Stimulated activated naive CD8-positive, alpha-beta T cell treated with anti-CD3 and anti-CD28 coated beads, Interleukin-15, Interleukin-2, amounts not matched to agents 100 U/mL and 50 U/mL, for 24 hours (primary cell): ENCODE measurements around the gene TP73.

Experiments
- ATAC-seq: fragments of 150-1000 bp; cut with Tn5 transposase; one replicate; pipeline ENCODE4 v1.10.0; 2021
- DNase-seq: peaks from one replicate; pipeline ENCODE4 v3.0.0; 2021

Gene TP73

GRCh38 chr1:3651930-3652547 lies at the start of gene TP73:
Gene TP73, plus strand, starts transcription at chr1:3652516. Its CDS starts 29,850 bp downstream, at chr1:3682366.
- ATAC-seq = no peak
- DNase-seq = no peak

DNA sequence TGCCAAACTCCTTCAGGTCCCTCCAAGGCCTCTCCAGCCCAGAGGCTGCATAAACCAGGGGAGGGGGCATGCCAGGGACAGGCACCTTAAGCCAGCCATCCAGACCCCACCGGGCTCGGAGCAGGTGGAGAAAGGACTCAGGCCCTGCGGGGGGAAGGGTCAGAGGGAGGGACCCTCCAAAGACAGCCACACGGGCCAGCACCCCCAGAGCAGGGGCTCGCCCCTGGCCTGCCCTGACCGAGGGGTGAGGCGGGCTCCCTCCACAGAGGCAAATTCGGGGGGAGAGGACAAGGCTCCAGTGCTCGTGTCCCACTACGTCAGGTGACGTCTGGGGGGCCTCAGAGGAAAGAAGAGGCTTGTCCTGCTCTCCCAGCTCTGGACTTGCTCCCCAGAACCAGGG lies 49.2 kb upstream of the TP73 start:
- DNase-seq (no peak), ATAC-seq (no peak)

- ATAC-seq (no peak), DNase-seq (no peak)
These were observed 48.5 kb upstream of the TP73 start for GRCh38 chr1:3603571-3604467.

- DNase-seq (no peak), ATAC-seq (no peak)
These were observed 47.8 kb upstream of the TP73 start for GRCh38 chr1:3604468-3604974.

- ATAC-seq (no peak), DNase-seq (no peak)
These were observed 47.1 kb upstream of the TP73 start for GRCh38 chr1:3604997-3605823.

DNA sequence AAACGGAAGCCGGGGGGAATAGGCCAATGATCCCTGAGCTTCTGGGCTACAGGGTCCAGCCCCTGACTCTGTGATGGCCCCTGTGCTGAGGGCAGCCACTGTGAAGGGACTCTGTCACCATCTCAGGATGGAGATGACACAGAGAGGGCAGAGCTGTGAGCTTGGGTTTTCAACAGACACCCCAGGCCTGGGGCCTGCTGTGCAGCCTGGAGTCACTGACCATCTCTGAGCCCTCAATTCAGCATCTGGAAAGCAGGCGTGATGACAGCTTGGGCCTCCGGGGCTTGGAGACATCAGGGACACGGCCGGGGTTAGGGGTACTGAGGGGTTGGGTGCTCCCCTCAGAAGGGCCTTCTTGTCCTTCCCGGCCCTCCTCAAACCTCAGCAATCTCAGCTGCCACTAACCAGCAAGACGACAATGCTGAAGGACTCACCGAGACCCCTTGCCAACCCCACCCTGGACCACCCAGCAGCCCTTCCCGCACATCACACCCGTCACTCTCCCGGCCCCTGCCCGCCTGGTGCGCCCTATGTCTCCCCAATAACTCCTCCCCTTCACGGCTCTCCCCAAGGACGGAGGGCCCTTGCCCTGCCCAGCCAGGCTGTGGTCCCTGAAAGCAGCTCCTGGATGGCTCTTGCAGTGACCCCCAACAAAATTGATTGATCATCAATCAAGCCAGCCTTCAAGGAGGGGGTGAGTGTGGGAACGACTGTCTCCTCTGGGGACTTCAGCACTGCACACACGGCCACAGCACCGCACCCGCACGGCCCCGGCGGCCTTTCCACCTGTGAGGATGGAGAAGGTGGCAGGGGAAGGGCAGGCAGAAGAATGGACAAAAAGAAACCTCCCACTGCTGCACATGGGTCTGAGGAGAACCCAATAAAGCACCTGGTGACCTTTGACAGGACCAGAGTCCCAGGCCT lies 45.3 kb upstream of the TP73 start:
- DNase-seq = no peak

DNA sequence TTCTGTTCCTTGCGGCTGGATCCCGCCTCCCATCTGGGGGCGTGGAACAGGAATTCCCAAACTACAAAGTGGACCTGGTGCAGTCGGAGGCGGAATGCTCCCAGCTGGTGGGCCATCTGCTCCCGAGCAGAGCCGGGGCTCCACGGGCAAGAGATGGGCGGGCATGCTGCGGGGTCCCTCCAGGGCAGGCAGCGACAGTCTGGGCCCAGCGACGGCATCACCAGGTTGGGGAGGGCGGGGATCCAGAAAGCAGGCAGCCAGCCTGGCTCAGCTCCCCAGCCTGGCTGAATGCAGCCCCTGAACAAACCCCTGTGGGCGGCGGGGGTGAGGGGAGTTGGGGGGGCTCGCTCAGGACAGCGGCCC lies 44.6 kb upstream of the TP73 start:
- ATAC-seq (no peak), DNase-seq (no peak)

More for the DNA sequence above, 45.3 kb upstream of the TP73 start:
- no peak for ATAC-seq

- ATAC-seq = no peak
- DNase-seq = no peak
These were observed 44.2 kb upstream of the TP73 start for GRCh38 chr1:3608154-3608553.

DNA sequence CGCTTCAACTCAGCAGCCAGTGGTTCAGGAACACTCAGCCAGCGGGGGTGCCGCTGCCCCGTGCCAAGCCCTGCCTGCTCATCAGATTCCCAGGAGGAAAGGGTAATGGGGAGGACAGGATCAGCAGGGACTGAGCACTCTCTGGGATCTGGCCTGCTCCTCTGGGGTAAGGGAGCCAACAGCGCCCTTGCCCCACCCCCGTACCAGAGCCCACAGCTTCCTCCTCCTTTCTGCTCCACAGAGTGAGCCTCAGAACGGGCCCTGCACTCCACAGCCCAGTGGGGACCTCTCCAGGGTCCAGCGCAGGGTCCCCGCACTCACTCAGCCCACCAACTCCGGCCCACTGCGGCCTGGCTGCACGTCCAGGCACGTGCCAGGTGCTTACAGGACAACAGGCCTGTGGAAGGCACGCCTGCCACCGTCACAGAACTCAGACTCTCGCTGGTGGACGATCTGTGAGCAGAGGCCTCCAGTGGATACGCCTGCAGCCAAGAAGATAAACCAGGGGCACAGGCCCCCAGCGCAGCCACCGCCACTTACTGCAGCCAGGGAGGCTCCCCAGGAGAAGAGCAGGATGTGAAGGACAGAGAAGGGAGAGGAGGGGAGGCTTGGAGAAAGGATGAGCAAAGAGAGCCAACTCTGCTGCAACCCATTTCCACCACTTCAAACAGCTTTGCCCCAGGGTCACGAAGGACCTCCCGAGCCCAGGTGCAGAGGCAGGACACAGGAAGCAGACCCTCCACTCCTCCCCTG lies 43.1 kb upstream of the TP73 start:
- DNase-seq (no peak), ATAC-seq (no peak)

- no peak for DNase-seq
- no peak for ATAC-seq
These were observed 42.4 kb upstream of the TP73 start for GRCh38 chr1:3609769-3610526.

- ATAC-seq = no peak
- DNase-seq = no peak
These were observed 41.7 kb upstream of the TP73 start for GRCh38 chr1:3610527-3611169.

DNA sequence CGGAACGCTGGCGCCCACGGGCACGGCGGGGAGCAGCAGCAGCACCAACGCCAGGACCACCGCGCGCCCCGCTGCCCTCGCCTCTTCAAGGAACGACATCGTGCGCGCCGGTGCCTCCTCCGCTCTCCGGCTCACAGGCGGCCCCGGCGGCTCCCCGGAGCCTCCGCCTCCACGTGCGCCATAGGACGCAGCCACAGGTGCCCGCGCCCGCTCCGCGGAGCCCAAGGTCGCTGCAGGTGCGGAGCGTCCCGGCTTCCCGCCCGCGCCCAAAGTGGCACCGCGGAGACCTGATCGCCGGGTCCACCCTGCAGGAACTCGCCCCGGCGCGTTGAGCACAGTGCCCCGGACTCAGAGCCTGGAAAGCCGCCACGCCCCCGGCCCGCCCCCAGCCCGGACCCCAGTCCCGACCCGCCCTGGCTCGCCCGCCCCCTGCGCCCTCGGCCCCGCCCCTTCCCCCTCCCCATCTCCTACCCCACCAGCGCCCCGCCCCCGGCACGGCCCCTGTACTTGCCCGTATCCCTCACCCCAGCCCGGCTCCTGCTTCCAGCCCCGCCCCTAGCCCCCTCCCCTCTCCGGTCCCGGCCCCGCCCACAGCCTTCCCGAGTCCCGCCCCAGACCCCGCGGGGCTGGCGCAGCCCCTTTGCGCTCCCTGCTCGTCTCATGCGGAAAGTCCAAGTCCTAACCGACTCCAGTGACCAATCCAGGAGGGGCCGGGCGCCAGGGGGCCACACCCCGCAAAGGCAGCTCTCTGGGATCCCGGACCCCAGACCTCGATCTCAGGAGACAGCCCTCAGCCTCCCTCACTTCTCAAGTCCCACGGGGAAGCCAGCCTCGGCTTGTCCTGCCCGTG lies 40.9 kb upstream of the TP73 start, which contains the start of gene MEGF6:
MEGF6 (minus strand) TSS at position 339 of the 850 bp plus-strand sequence; CDS start at position 99, 240 bp downstream.
- peak; percentile 55 for ATAC-seq
- peak; percentile 73 for DNase-seq

DNA sequence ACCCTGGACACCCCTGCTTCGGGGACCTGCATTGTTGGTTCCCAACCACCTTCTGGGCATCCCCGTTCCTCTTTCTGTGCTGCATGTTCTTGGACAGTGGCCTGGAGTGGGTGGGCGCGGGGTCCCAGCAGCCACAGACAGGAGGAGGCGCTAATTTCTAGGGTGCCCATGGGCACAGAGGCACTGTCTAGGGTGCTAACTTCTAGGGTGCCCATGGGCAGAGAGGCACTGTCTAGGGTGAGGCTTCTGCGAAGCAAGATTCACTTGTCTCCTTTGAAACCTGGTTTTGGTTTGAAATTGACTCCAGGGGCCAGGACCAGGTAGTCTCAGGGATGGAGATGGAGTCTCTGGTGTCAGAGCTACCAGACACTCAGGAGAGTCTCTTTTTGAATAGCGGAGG lies 40.2 kb upstream of the TP73 start:
- no peak for ATAC-seq

DNA sequence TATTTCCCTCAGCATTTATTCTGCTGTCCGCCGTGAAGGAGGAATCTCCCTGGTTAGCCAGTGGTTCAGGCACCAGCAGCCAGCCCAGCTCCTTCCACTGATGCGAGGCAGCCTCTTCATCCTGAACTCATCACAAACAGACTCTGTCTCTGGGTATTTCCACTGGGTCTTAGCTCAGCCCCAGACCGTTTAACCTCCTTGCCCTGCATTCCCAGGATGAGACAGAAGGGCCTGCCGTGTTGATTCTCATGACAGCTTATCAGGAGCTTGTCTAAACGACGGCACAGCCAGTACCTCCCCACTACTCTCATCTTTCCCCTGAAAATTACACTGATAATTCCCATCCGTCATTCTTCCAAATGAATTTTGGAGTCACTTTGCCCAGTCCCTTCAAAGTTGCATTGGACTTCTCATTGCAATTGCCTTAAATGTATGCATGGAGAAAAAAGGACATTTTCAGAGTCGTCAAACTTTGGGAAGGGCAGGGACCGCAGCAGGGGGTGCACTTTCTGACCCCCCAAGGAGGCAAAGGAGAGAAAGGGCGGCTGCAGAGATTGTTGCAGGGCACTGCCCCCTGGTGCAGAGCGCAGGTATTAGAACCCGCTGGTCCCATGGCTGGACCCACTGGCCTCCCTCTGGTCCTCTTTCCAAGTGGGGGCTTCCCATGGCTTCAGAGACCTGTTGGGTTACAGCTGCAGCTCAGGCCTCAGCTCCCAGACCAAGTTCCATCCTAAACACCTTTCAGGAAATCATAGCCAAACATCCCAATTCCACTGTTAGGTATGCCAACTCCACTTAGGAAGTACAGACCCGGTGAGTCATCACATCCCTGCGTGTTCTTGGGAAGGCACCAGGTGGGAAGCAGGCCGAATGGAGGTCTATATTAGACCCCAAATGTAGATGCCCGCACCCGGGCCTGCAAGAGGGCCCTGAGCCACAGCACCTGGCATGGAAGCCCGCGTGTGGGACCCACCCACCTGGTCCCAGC lies 37.3 kb upstream of the TP73 start:
- ATAC-seq = no peak
- DNase-seq = no peak

More for the DNA sequence above, 40.2 kb upstream of the TP73 start:
- DNase-seq = no peak

DNA sequence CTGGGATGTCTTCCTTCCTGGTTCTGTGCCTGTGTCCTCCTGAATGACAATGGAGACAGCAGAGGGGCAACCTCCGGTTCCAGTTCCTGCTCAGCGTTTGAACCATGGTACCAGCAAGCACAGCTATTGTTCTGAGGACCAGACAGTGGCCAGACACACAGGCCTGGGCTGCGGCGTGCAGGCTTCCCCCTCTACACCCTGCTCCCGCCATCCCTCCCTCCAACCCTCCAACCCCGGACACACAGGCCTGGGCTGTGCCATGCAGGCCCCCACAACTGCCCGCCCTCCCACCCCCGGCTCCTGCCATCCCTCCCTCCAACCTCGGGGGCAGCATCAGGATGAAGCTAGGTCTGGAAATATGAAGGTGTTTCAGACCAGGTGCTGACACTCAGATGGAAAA lies 35.5 kb upstream of the TP73 start:
- DNase-seq (no peak), ATAC-seq (no peak)

GRCh38 chr1:3617806-3618345 lies 34.4 kb upstream of the TP73 start:
- DNase-seq (no peak), ATAC-seq (no peak)

DNA sequence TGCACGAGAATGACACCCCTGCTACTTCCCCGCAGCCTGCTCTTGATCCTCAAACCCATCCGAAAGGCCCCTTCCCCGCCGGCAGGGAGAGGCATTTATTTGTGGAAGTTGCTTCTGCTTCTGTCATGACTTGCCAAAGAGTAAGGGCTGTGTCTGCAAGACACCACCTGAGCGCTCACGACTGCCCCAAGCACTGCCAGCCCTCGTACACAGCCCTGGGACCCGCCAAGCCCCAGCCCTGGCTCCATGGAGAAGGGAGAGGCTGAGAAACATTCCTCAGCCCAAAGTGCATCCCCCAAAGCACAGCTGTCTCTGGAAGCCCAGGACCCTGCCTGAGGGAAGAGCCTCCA lies 33.8 kb upstream of the TP73 start:
- DNase-seq (no peak), ATAC-seq (no peak)
